OCI-LY3 (cell line): ENCODE results near the gene COL5A3.

Experiments
- EZH2phosphoT487 ChIP-seq: fragments of 200-600 bp; shearing (Covaris generic); IDR thresholded peaks from 2 replicates; pipeline ENCODE4 v1.6.1; 2018; ENCODE audit warnings: antibody characterized with exemption, mixed run types, low read depth
- TF ChIP-seq, protein P1 (sequence below): fragments of 200-600, 300-600 bp; sonication (generic); IDR thresholded peaks from 2 replicates; pipeline ENCODE4 v1.5.1; 2014; ENCODE audit warnings: antibody characterized with exemption, low read length, low read depth

DNA sequence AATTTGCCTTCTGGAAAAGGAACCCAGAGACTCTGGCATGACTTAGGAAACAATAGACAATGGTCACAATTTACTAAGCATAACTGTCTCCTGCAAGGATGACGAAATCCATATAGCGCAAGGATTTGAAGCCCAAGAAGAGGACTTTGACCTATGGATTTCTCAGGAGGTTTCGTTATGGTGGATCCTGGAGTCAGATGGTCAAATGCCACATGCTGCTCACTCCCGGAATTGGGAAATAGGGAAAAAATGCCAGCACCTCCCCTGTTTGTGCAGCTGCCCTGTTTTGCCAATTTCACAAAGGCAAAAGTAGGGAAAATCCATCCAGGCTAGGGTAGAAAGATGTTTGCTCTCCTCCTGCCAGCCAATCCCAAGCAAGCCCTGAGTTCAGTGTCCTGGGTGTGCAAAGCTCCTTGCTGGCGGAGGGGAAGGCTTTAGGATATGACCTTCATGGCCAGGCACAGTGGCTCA, 26.3 kb upstream of the COL5A3 start:
- TF ChIP-seq, protein P1, sequence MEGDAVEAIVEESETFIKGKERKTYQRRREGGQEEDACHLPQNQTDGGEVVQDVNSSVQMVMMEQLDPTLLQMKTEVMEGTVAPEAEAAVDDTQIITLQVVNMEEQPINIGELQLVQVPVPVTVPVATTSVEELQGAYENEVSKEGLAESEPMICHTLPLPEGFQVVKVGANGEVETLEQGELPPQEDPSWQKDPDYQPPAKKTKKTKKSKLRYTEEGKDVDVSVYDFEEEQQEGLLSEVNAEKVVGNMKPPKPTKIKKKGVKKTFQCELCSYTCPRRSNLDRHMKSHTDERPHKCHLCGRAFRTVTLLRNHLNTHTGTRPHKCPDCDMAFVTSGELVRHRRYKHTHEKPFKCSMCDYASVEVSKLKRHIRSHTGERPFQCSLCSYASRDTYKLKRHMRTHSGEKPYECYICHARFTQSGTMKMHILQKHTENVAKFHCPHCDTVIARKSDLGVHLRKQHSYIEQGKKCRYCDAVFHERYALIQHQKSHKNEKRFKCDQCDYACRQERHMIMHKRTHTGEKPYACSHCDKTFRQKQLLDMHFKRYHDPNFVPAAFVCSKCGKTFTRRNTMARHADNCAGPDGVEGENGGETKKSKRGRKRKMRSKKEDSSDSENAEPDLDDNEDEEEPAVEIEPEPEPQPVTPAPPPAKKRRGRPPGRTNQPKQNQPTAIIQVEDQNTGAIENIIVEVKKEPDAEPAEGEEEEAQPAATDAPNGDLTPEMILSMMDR: no peak
- TF ChIP-seq EZH2phosphoT487: no peak
